Retina (tissue), 1 donor: ENCODE results near the gene CCM2.
"Not testable (repeated sequence)": the region's sequence is repeated elsewhere in the genome, so short reads cannot be mapped to it uniquely, and the experiment has no call there.

ENCODE experiments used
- DNase-seq: peaks from one replicate; pipeline ENCODE4 v3.0.0-alpha.2; 2016

Gene CCM2

GRCh38 chr7:45007106-45007505 is 7.1 kb downstream of the CCM2 start:
- DNase-seq, result no peak

DNA sequence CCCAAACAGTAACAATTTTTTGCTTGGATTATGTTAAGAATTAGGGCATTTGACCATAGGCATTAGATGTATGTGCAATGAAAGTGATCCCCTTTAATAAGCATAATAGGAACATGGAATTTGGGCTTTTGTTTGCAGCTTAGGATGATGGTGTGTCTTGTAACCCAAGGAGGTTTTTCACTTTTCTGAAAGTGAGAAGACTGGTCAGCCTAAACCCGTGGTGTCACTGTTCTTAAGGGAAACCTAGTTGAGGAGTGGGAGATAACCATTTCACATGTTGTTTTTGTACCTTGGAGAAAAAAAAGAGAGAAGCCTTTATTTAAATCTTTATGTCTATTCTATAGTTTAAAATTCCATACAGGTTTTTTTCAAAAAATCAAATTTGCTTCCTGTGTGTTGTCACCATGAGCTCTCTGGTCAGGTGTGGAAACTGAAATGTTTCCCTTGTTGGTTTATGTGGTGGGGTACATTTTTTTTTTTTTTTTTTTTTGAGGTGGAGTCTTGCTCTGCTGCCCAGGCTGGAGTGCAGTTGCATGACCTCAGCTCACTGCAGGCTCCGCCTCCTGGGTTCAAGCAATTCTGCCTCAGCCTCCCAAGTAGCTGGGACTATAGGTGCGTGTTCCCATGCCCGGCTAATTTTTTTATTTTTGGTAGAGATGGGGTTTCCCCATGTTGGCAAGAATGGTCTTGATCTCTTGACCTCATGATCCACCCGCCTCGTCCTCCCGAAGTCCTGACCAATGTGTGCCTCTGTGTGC is 7.7 kb downstream of the CCM2 start:
- no peak for DNase-seq

- no peak for DNase-seq
These were observed 13.5 kb downstream of the CCM2 start for GRCh38 chr7:45013465-45013967.

- DNase-seq, result no peak
These were observed 15.3 kb downstream of the CCM2 start for GRCh38 chr7:45015313-45015712.

- DNase-seq, result no peak
These were observed 17.3 kb downstream of the CCM2 start for GRCh38 chr7:45017253-45017652.

- DNase-seq, result no peak
These were observed 20.9 kb downstream of the CCM2 start for GRCh38 chr7:45020915-45021314.

DNA sequence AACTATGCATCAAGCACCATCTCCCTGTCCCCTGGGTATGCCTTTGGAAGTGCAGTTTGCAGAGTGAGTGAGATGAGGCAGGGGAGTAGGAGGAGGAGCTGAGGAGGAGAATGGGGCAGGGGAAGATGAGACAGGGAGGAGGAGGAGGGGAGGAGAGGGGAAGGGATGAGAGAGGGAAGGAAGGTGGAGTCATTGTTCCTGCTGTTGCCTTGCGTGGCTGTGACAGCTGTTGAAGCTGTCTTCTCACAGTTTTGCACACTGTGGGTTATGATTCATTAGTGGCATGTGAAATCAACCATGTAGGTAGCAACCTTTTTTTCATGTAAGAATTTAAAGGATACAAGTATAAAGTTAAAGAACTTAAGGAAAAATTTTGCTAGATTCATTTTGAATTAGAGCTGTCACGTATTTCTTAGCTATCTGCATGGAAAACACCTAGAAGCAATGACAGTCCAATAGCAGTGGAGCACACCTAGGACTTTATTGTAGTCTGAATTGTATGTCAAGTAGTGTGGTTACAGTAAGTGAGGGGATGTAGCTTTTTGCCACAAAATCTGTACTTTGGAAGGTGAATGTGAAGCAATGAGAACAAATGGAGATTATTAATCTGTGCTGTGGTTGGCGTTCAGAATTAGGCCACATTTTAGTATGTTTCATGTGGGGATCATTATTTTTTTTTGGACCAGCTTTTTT is 21.7 kb downstream of the CCM2 start:
- peak; percentile 7 for DNase-seq

- no peak for DNase-seq
These were observed 24.2 kb downstream of the CCM2 start for GRCh38 chr7:45024126-45024744.

- not testable (repeated sequence) for DNase-seq
These were observed 25.5 kb downstream of the CCM2 start for GRCh38 chr7:45025473-45025872.

DNA sequence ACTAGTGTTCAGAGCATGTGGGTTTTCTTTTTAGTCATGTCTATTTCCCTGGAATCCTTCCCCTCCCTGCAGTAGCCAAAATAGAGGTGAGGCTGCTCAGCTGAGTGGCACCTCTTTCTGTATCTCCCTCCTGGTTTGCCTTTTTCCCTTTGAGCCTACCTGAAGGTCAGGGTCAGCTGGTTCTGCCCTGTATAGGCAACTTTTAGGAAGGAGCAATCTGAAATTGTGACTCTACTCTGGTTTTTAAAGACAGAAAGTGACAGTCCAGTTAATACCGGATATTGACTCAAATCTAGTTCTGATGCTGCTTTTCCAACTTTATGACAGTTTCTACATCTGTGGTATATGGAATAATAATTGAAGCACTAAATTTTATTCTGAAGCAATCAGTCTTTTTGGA is 26.0 kb downstream of the CCM2 start:
- DNase-seq, result no peak

- DNase-seq, result no peak
These were observed 27.2 kb downstream of the CCM2 start for GRCh38 chr7:45026984-45027773.

DNA sequence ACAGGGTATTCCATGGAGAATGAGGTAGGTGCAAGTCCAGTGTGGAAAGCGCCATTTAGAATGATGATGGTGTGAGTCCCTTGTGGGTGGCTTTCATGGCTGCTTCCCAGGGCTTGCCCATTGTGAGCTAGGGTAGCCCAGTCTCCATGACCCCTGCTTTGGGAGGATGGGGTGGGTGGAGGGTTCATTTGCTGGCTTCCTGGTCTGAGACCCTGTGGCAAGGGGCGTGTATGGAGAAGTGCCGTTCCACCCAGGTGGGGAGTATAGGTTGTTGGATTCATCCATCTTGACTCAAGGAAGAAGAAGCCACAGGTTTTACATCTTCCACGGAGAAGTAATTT is 27.7 kb downstream of the CCM2 start:
- DNase-seq, result no peak

DNA sequence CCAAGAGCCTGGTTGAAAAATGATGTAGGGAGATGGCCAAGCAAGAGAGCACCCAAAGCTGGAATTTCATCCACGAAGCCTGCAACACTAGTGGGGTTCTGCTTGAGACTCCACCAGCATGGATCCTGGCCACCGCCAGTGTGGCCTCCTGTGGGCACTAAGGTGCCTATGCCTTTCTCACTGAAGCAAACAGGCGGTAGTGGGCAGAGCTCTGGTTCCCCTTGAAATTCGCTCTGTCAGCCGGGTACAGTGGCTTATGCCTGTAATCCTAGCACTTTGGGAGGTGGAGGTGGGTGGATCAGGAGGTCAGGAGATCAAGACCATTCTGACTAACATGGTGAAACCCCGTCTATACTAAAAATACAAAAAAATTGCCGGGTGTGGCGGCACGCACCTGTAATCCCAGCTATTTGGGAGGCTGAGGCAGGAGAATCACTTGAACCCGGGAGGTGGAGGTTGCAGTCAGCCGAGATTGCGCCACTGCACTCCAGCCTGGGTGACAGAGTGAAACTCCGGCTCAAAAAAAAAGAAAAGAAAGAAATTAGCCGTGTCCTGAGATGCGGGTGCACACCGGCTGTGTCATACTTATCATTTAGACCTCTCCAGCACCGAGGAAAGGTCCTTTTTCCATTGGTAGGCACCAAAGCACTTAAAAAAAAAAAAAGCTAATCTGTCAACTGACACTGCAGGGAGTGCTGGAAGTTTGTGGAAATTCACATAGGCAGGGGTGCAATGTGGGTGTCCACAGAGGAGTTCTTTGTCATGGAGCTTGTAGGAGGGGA is 28.3 kb downstream of the CCM2 start:
- no peak for DNase-seq

DNA sequence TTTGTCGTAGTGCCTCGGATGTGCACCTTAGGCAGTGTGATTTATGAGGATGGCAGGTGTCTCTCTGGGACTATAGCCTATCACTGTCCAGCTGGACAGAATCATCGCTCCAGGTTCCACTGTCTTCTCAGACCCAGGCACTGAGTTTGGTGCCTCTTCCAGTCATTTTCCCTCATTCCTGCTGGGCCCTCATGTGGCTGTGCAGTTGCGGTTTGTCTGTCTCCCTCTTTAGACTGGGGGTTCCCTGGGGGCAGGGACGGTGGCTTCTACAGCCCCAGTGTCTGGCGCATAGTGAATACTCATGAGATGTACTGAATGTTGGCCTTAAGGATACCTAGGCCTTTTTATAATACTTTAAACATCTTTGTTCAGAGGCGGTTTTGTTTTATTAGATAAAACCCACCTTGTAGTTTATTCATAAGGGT is 28.9 kb downstream of the CCM2 start:
- DNase-seq, result no peak

GRCh38 chr7:45031829-45032228 is 31.8 kb downstream of the CCM2 start:
- DNase-seq, result no peak

DNA sequence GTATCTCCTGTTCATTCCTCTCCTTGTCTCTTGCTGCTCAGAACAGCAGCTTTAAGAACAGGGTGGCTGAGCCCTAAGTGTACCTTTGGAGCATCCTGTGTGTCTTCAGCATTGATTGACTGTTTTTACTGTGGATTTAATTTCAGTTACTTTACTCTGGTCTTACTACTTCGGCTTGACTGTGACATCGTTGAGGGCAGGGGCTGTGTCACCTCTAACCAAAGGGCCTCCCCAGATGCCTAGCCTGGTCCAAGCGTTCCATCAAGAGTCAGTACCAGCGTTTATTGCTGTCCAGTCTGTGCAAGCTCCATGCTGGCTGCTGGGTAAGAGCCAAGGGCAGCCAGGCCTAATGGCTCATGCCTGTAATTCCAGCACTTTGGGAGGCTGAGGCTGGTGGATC is 32.4 kb downstream of the CCM2 start:
- DNase-seq, result no peak

- peak; percentile 2 for DNase-seq
These were observed 33.4 kb downstream of the CCM2 start for GRCh38 chr7:45033261-45033930.

GRCh38 chr7:45033931-45034290 is 33.9 kb downstream of the CCM2 start:
- no peak for DNase-seq

- DNase-seq, result not testable (repeated sequence)
These were observed 34.7 kb downstream of the CCM2 start for GRCh38 chr7:45034710-45035109.

DNA sequence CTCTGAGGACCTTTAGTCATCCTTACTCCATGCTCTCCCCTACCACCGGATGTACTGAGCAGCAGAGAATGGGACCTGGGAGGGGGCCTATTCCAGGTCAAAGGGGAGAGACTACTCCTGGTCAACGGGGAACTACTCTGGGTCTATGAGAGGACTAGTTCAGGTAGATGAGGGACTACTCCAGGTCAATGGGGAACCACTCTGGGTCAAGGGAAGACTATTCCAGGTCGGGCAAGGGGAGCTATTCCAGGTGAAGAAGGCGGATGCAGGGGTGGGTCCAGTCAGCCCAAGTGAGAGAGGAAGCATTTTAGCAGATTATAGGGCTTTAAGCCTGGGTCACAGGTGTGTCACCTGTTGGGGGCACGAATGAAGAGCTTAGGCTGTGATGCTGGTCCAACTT is 35.4 kb downstream of the CCM2 start:
- DNase-seq, result no peak

DNA sequence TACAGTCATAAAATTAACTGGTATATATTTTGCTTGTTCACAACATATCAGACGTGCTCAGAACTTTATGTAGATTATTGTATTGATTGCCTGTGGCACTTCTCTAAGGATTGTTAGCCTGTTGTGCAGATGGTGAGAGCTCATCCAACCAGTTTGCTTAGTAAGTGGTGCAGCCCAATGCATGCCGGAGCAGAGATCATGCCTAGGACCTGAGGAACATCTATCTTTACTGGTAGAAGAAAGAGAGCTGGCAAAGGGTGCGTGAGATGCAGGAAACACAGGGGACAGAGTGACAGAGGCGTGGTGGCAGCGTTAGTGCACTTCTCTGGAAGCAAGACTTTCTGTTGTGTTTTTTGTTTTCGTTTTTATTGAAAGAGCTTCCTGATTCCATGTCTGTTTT is 35.9 kb downstream of the CCM2 start:
- DNase-seq, result no peak

DNA sequence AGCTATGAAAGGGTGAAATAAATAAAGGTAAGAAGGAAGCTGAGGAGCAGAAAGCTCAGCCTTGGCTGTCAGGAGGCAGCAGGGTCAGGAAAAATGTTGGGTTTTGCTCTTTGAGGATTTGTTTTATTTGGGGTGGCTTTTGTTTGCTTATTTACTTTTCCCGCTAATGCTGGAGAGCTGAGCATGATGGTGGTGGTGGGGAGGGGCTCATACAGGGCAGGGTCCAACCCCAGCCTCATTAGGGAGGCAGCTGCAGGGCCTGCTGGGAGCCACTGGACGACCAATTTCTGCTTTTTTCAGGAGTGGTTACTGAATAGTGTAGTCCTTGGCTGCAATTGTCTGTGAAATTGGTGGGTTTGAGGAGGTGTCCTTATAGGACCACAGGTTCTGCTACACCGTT is 36.3 kb downstream of the CCM2 start:
- DNase-seq, result no peak
